Measurements from ENCODE around the gene FXYD7. TPM values are rescaled to one million over a fixed set of nuclear protein-coding genes. Genes with fewer than 3 reads are reported as not detected.

The FXYD7 gene
- total RNA-seq, 1 experiment from 2014 or later, result 0.71 TPM

- TF ChIP-seq REST (IDR thresholded peaks at IDR 0.05; ENCODE audit: low read depth) (no peak), JUND (IDR thresholded peaks at IDR 0.05) (no peak), ZBTB33 (IDR thresholded peaks at IDR 0.05; ENCODE audit: extremely low read depth, insufficient replicate concordance, low read length) (no peak)
- TF ChIP-seq, protein P1, sequence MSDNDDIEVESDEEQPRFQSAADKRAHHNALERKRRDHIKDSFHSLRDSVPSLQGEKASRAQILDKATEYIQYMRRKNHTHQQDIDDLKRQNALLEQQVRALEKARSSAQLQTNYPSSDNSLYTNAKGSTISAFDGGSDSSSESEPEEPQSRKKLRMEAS (IDR thresholded peaks at IDR 0.05), result no peak
Observed at GRCh38 chr19:35171730-35172129, 28.7 kb downstream of the FXYD7 start (continued).

GRCh38 chr19:35174226-35174625 is 31.2 kb downstream of the FXYD7 start:
- Histone ChIP-seq H3K79me2 (ENCODE audit: insufficient read depth, low read length) (no peaks in the 10 kb centered on the region), H3K27me3 (ENCODE audit: insufficient read depth, low read length) (no peaks in the 10 kb centered on the region), H3K9me2 (ENCODE audit: insufficient read depth) (no peaks in the 10 kb centered on the region), H4K20me1 (ENCODE audit: insufficient read depth) (no peaks in the 10 kb centered on the region), H3K36me3 (ENCODE audit: control insufficient read depth in 1 of 2, insufficient read depth in 2 of 2, low read length in 2 of 2) (0 out of 4 replicates have a peak, but pooled peaks cover 0 to 4% of the 10 kb centered on the region in 2 experiments), H3K27ac (ENCODE audit: low read depth, low read length) (no peak overlapping the region), H3K9ac (ENCODE audit: low read length) (no peak overlapping the region), H2AFZ (ENCODE audit: low read depth, low read length, poor library complexity, severe bottlenecking) (no peak overlapping the region), H3K4me3 (replicated peaks in 1 of 2; ENCODE audit: low read depth in 1 of 2, low read length in 2 of 2) (no peak overlapping the region), H3K4me1 (ENCODE audit: control insufficient read depth in 1 of 2, insufficient read depth in 2 of 2, low read length in 2 of 2) (peaks cover 5 to 26% of the 10 kb centered on the region in 2 experiments; a peak in 2 of 4 replicates), H3K4me2 (ENCODE audit: low read length) (no peak overlapping the region), H3K9me3 (ENCODE audit: control insufficient read depth in 1 of 2, insufficient read depth in 1 of 2, low read depth in 1 of 2, low read length in 2 of 2) (no peaks in the 10 kb centered on the region)
- POLR2A ChIA-PET, result no interaction called here
- ATAC-seq (no peak), DNase-seq (ENCODE audit: low read depth, low spot score) (no peak)
- intact Hi-C loops (cut with micrococcal nuclease), result no loop called here
- BruUV-seq (replicated peaks), result no TSS peak
- TF ChIP-seq SP1 (IDR thresholded peaks at IDR 0.05; ENCODE audit: low read depth), result no peak
- RAD21 ChIA-PET (ENCODE audit: low non-redundant PET in 1 of 2, low total read pairs in 2 of 2, uncharacterized antibody in 2 of 2, unreplicated experiment in 2 of 2), result no interaction called here
- CTCF ChIA-PET, result no interaction called here

All from HCT116 (cell line).